Measurements from ENCODE around the gene TCF25.

The TCF25 gene

GRCh38 chr16:89880477-89881367 is 7.3 kb downstream of the TCF25 start:
- DNase-seq: no peak

GRCh38 chr16:89881368-89881730 is 8.0 kb downstream of the TCF25 start:
- DNase-seq: no peak

DNA sequence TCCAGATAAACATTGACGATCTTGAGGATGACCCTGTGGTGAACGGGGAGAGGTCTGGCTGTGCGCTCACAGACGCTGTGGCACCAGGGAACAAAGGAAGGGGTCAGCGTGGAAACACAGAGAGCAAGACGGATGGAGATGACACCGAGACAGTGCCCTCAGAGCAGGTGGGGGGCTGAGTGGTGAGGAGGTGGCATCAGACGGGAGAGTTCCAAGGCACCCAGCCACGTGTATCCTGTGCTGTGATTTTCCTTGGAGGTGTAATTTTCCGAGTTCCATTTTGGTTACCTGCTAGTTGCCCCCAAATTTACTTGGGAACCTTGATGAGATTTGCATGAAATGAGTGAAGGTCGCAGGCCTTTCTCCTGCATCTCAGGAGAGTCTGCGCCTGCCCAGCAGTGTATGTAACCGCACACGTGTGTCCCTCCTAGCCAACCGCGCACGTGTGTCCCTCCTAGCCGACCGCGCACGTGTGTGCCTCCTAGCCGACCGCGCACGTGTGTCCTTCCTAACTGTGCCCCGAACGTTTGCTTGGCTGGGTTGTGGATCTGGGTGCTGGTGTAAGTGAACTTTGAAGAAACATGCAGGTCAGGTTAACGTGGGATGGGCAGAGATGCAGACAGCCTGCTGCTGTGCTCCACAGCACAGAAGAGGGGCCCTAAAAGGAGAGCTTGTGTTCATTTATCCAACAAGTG is 10.1 kb downstream of the TCF25 start:
- no peak for DNase-seq

- no peak for DNase-seq
Measured at GRCh38 chr16:89884041-89884421, 10.6 kb downstream of the TCF25 start.

- DNase-seq: no peak
Measured at GRCh38 chr16:89887243-89887642, 13.9 kb downstream of the TCF25 start.

DNA sequence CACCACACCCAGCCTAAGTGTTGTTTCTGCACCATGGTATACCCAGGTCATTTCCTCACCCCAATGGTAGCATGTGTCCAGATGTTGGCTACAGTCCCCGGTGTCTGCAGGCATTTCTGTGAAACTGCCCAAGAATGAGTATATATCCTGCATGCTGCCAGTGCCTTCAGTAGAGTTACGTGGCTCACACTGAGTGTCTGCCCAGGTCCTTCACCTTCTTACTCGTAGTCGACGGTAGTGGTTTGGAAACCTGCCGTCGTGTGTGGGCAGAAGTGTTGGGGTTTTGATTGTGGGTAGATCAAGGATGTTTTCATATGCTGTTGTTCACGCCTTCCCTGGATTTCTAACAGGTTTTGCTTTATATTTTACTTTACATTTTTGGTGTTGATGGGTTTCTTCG is 16.8 kb downstream of the TCF25 start:
- no peak for DNase-seq

- no peak for DNase-seq
Measured at GRCh38 chr16:89890886-89891657, 17.7 kb downstream of the TCF25 start.

GRCh38 chr16:89892055-89892630 is 18.8 kb downstream of the TCF25 start:
- DNase-seq: no peak

GRCh38 chr16:89892635-89893034 is 19.2 kb downstream of the TCF25 start:
- no peak for DNase-seq

DNA sequence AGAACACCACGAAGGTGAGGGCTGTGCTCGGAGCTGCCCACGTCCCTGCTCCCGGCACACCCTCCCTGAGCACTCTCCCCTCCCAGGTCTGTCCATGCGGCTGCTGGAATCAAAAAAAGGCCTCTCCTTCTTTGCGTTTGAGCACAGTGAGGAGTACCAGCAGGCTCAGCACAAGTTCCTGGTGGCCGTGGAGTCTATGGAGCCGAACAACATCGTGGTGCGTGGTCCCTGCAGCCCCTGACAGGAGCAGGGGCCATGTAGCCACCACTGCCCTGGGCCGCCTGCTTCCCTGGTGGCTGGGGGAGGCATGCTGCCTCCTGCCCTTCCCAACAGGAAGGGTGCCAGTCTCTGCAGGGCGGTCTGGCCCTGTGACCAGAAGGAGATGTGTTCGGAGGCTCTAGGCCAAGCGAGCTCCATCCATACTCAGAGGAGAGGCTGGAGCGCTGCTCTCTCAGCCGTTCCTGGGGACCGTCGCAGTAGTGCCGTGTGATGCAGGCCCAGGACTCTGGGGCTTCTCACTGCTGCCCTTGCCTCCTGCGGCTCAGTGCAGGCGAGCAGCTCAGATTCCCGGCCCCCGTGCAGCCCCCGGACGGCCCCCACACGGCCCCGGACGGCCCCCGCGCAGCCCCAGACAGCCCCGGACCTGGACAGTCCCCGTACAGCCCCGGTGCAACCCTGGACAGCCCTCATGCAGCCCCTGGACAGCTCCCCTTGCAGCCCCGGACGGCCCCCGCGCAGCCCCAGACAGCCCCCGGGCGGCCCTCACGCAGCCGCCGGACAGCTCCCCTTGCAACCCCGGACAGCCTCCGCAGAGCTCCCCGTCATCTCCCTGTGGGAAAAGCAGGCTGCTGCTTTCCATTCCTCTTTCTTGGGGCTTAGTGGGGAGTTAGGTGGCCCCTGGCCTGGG is 20.5 kb downstream of the TCF25 start:
- DNase-seq: no peak

GRCh38 chr16:89895482-89896250 is 22.3 kb downstream of the TCF25 start:
- DNase-seq: no peak

DNA sequence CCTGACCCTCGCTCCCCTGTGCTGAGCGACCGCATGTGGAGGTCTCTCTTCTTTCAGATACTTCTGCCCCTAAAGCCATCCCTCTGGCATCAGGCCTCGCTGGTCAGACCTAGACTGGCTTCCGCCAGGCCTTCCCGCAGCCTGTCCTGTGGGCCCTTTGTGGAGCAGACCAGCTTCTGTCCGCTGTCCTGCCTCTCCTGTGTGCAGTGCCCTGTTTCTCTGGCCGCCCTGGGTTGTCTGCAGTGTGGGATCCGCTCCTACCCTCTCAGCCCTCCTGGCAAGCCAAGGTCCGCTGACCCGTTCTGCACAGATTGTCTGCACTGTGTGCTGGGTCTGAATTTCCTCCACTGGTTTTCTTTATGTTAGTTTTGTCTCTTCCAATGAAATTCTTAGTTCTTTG is 23.8 kb downstream of the TCF25 start:
- DNase-seq: no peak

GRCh38 chr16:89898201-89898967 is 25.0 kb downstream of the TCF25 start:
- DNase-seq: no peak

DNA sequence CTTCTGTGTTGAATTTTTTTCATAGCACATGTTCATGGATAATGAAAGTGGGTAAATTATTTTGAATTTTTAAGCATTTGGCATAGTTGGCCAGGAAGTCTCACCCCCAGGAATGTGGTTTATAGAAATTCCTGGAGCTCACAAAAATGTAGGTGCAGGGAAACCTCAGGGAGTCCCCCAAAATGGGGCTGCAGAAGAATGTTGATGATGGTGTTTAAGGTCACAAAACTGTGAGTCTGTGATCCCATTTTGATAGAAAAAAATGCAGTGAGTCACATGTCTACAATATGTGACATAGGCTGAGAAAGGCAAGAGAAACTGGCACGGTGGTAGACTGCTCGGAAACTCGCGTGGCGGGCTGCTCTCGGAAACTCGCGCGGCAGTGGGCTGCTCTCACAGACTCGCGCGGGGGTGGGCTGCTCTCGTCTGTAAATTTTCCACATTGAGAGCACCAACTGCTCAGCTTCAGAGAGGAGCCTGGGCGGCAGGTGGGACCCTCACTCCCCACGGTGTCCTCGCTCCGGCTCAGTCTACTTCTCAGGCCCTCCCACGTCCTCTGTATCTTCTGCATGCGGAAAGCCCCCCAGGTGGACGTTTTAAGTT is 26.6 kb downstream of the TCF25 start:
- no peak for DNase-seq

DNA sequence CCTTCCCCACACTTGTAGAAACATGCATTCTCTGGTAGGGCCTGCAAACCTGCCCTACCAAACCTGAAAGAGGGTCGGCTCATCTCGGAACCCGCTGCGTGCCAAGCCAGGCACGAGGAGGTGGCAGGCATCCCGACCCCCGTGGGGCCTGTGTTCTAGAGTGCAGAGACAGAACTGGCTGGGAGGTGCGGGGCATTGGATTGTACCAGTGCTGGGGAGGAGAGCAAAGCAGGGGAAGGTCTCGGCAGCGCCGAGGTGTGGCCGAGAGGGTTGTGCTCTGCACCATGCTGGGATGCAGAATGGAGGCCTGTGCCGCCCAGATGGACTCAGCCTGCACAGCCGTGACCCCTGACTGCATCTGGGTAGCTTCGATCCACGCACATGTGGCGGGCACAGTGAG is 27.5 kb downstream of the TCF25 start:
- no peak for DNase-seq

- no peak for DNase-seq
Measured at GRCh38 chr16:89902980-89903379, 29.6 kb downstream of the TCF25 start.

DNA sequence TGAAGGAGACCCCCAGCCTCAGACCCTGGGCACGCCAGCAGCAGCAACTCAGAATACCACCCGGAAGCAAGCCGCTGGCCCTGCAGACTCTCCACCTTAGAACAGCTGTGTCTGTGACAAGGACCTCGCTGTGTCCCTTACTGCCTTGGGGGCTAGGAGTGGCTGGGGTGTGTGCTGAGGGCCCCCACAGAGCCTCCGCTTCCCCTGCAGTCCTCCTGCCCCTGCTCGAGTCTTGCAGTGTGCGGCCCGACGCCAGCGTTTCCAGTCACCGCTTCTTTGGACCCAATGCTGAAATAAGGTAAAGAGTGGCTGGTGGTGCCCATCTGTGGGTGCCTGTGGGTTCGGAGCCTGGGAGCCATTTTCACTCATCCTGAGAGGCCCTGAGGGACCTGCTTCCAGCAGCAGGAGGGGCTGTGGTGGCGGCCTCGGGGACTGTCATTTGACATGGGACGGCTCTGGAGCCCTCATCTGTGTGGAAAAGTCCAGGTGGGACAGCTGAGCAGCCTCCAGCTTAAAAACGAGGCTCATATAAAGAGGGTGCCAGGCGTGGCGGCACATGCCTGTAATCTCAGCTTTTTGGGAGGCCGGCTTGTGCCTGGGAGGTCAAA is 30.6 kb downstream of the TCF25 start:
- no peak for DNase-seq

GRCh38 chr16:89904606-89905510 is 31.5 kb downstream of the TCF25 start:
- DNase-seq: no peak

Data from NCI-H510A treated with DMSO at 0.1 percent for 48 hours (cell line).